Calu3 (cell line): Measurements from ENCODE around the gene NEK3. TPM values are rescaled to one million over a fixed set of nuclear protein-coding genes. Genes with fewer than 3 reads are reported as not detected.
"Not testable (repeated sequence)": the region's sequence is repeated elsewhere in the genome, so short reads cannot be mapped to it uniquely, and the experiment has no call there.

ENCODE experiments used
- BruUV-seq: library from RNA; stranded (reverse); fragments of 400-500 nt; replicated peaks from 2 replicates; lab custom pipeline; 2021; lab: Mats Ljungman, UMichigan
- CTCF ChIA-PET: fragments of 300-600 bp; sonication (Branson Sonifier 250); formaldehyde crosslinking; loops from one replicate; lab custom pipeline; 2022; ENCODE audit warnings: antibody characterized with exemption; lab: Charles Lee
- DNase-seq: peaks from one replicate; pipeline ENCODE4 v3.0.0; 2022
- H3K27ac Mint-ChIP-seq: one replicate; pipeline ENCODE4 v1.8.0; 2022; ENCODE audit warnings: mixed read lengths; ENCODE audit not compliant: unreplicated experiment
- H3K27me3 Mint-ChIP-seq: one replicate; pipeline ENCODE4 v1.8.0; 2022; ENCODE audit warnings: mixed read lengths; ENCODE audit not compliant: unreplicated experiment
- H3K36me3 Mint-ChIP-seq: one replicate; pipeline ENCODE4 v1.8.0; 2022; ENCODE audit warnings: mild to moderate bottlenecking, moderate library complexity, mixed read lengths; ENCODE audit not compliant: insufficient read depth, unreplicated experiment
- H3K4me1 Mint-ChIP-seq: one replicate; pipeline ENCODE4 v1.8.0; 2022; ENCODE audit warnings: mild to moderate bottlenecking, low read depth, mixed read lengths; ENCODE audit not compliant: unreplicated experiment
- H3K4me3 Mint-ChIP-seq: one replicate; pipeline ENCODE4 v1.8.0; 2022; ENCODE audit warnings: mild to moderate bottlenecking, low read depth, moderate library complexity, mixed read lengths; ENCODE audit not compliant: unreplicated experiment
- H3K9me3 Mint-ChIP-seq: one replicate; pipeline ENCODE4 v1.8.0; 2022; ENCODE audit warnings: low read depth, mixed read lengths; ENCODE audit not compliant: unreplicated experiment
- intact Hi-C: fragments of 100-400 bp; cut with micrococcal nuclease; formaldehyde crosslinking; loops from one replicate; pipeline ENCODE4 v1.10.0; 2022; ENCODE audit not compliant: unreplicated experiment
- total RNA-seq: library from RNA; stranded (reverse); gene quantifications from 2 replicates; pipeline ENCODE4 v1.2.3, GENCODE V29; 2022
- TF ChIP-seq, protein P1 (sequence below): fragments of 200-600 bp; IDR thresholded peaks from one replicate; pipeline ENCODE4 v1.8.0; 2022; ENCODE audit warnings: antibody characterized with exemption; ENCODE audit not compliant: unreplicated experiment

The NEK3 gene
- total RNA-seq, 1 experiment from 2014 or later: 2.7 TPM

DNA sequence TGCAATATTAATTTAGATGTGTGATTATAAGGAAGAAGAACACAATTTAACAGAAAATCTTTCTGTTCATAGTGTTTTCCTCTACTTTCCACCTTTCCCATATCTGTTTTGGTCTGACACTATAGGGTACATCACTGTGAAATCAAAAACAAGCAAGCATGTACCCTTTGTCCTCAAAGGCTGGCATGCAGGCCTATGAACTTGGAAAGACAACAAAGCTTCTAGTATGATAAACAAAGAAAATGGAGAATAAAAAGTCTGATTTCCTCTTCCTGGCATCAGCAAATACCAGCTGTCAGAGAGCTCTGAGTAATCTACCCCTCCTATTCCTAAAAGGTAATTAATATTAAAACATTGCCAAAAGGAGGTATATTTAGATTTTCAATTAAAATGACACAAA, 5.6 kb upstream of the NEK3 start:
- TF ChIP-seq, protein P1, sequence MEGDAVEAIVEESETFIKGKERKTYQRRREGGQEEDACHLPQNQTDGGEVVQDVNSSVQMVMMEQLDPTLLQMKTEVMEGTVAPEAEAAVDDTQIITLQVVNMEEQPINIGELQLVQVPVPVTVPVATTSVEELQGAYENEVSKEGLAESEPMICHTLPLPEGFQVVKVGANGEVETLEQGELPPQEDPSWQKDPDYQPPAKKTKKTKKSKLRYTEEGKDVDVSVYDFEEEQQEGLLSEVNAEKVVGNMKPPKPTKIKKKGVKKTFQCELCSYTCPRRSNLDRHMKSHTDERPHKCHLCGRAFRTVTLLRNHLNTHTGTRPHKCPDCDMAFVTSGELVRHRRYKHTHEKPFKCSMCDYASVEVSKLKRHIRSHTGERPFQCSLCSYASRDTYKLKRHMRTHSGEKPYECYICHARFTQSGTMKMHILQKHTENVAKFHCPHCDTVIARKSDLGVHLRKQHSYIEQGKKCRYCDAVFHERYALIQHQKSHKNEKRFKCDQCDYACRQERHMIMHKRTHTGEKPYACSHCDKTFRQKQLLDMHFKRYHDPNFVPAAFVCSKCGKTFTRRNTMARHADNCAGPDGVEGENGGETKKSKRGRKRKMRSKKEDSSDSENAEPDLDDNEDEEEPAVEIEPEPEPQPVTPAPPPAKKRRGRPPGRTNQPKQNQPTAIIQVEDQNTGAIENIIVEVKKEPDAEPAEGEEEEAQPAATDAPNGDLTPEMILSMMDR: no peak
- H3K27ac Mint-ChIP-seq: no peak overlapping the region
- no peaks in the 10 kb centered on the region for H3K9me3 Mint-ChIP-seq
- CTCF ChIA-PET: no interaction called here
- intact Hi-C loops: no loop called here
- H3K4me3 Mint-ChIP-seq: no peak overlapping the region
- H3K4me1 Mint-ChIP-seq: peaks cover 22% of the 10 kb centered on the region
- peaks cover 4% of the 10 kb centered on the region for H3K36me3 Mint-ChIP-seq
- BruUV-seq: no TSS peak
- no peaks in the 10 kb centered on the region for H3K27me3 Mint-ChIP-seq
- DNase-seq: no peak

DNA sequence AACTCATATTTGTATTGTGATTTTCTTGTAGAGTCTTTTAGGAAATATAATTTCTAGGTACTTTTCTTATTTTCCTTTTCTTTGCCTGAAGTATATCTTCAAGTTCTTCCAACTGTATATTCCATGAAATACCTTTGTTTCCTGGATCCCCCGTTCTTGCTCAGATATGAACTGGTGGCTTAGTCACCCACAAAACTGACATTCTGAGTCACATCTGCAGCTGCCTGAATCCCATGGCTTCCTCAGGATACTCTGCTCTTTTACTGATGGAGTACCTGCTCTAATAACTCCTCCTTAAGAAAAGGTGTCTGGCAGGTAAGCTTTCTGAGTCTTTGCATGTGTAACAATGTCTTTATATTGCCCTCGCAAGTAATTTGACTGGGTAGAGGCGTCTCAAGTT, 4.5 kb upstream of the NEK3 start:
- H3K9me3 Mint-ChIP-seq, H3K27ac Mint-ChIP-seq, H3K27me3 Mint-ChIP-seq, DNase-seq, intact Hi-C loops, BruUV-seq, H3K4me3 Mint-ChIP-seq, CTCF ChIA-PET: not testable (repeated sequence)
- peaks cover 11% of the 10 kb centered on the region for H3K36me3 Mint-ChIP-seq
- H3K4me1 Mint-ChIP-seq: peaks cover 22% of the 10 kb centered on the region

DNA sequence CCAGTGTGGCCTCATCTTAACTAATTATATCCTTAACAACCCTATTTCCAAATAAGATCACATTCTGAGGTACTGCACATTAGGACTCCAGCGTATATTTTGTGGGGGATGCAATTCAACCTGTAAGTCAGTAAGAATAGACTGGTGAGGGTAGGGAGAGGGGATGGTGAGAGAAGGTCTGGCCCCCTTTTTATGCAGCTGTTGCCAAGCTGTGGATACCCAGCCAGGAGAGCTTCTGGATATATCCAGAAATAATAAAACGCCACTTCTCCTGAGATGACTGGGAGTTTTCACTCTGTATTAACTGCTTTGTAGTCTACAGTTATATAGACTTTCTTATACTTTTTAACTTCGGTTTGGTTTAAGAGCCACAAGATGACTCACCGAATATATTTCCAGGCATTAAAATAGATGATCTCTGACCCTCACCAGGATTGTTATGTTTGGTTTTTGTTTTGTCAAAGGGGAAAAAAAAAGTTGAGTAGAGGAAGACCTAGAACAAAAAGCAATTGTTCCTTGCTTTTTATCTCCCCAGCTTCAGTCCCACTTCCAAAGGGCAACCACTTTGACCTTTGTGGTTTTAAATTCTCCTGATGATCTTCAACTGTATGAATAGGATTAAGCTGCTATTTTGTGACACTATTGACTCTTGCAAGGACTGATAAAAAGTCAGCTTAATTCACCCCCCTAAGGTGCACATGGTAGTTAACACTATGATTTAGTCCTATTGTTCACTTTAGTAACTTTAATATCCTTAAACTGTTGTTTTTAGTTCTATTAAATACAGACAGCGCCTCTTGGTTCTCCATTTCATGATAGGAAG, 3.1 kb upstream of the NEK3 start:
- no peak overlapping the region for H3K27ac Mint-ChIP-seq

DNA sequence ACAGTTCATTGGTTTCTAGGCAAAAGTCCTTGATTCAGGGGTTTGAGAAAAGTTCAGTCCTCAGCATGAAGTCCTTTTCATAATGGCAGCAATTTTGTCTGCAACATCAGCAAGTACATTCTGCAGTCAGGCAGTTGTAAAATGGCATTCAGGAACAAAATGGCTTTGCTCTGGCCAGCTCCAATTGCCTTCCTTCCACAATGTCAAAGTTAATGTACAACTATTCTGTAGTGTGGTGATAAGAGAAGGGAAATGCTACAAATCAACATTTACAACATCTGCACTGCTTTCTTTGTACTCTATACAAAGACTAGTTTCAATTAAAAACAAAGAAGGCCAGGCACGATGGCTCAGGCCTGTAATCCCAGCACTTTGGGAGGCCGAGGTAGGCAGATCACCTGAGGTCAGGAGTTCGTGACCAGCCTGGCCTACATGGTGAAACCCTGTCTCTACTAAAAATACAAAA, 1.8 kb upstream of the NEK3 start:
- no TSS peak for BruUV-seq
- DNase-seq: no peak
- CTCF ChIA-PET: no interaction called here
- H3K4me3 Mint-ChIP-seq: no peak overlapping the region
- H3K4me1 Mint-ChIP-seq: peaks cover 22% of the 10 kb centered on the region
- intact Hi-C loops: no loop called here
- TF ChIP-seq, protein P1: no peak
- H3K9me3 Mint-ChIP-seq: no peaks in the 10 kb centered on the region
- peaks cover 13% of the 10 kb centered on the region for H3K27me3 Mint-ChIP-seq
- peaks cover 15% of the 10 kb centered on the region for H3K36me3 Mint-ChIP-seq
- no peak overlapping the region for H3K27ac Mint-ChIP-seq

More for the DNA sequence above, 3.1 kb upstream of the NEK3 start:
- no TSS peak for BruUV-seq
- no peak overlapping the region for H3K4me3 Mint-ChIP-seq
- TF ChIP-seq, protein P1: no peak
- no peak for DNase-seq
- H3K36me3 Mint-ChIP-seq: peaks cover 9% of the 10 kb centered on the region
- H3K27me3 Mint-ChIP-seq: peaks cover 2% of the 10 kb centered on the region
- no peaks in the 10 kb centered on the region for H3K9me3 Mint-ChIP-seq
- intact Hi-C loops: no loop called here
- CTCF ChIA-PET: no interaction called here
- H3K4me1 Mint-ChIP-seq: peaks cover 22% of the 10 kb centered on the region

DNA sequence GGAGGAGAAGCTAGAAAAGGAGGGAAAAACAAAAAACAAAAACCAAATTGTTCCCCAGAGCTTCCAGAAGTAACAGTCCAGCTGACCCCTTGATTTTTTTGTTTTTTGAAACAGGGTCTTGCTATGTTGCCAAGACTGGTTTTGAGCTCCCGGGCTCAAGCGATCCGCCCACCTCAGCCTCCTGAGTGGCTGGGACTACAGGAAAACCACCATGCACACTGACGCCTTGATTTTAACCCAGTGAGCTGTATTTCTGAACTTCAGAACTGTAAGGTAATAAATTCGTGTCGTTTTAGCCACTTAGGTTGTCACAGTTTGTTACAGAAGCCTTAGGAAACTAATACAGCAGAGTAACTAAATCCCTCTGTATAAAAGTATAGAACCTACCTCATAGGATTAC, 1.1 kb upstream of the NEK3 start:
- no peak overlapping the region for H3K27ac Mint-ChIP-seq
- H3K4me1 Mint-ChIP-seq: peaks cover 22% of the 10 kb centered on the region
- CTCF ChIA-PET: no interaction called here
- TF ChIP-seq, protein P1: no peak
- peaks cover 13% of the 10 kb centered on the region for H3K27me3 Mint-ChIP-seq
- intact Hi-C loops: no loop called here
- no peak for DNase-seq
- H3K9me3 Mint-ChIP-seq: no peaks in the 10 kb centered on the region
- H3K36me3 Mint-ChIP-seq: peaks cover 15% of the 10 kb centered on the region
- BruUV-seq: no TSS peak
- H3K4me3 Mint-ChIP-seq: no peak overlapping the region
